ENCODE measurements around the gene LOXL1.

The LOXL1 gene

DNA sequence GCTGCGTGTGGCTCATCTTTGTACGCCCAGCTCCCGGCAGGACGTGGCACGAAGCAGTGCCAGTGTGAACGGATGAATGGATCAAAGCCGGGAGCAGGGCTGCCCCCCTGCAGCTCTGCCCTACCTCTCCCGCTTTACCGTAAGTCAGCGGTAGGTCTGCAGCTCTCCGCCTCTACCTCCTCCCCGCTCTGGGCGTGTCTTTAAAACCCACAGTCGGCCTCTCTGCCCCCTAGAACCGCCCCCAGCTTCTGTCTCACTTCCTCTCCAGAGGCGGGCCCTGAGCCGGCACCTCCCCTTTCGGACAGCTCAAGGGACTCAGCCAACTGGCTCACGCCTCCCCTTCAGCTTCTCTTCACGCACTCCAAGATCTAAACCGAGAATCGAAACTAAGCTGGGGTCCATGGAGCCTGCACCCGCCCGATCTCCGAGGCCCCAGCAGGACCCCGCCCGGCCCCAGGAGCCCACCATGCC lies 68.2 kb downstream of the LOXL1 start, which contains the start of gene PML:
TSS of gene PML (plus strand) at position 304 of the 471 bp plus-strand sequence. CDS start at position 401, 97 bp downstream.
- Mint-ChIP-seq H3K27ac (peak within 1 kb of the TSS; percentile 13), H3K36me3 (peaks cover 3% of the 10 kb centered on the region)
- peak; percentile 81 for ATAC-seq (ENCODE audit: low read depth)

GRCh38 chr15:73994912-73995622 lies 68.8 kb downstream of the LOXL1 start:
- peak overlapping the region; percentile 86 for H3K4me3 Mint-ChIP-seq
- H3K27ac Mint-ChIP-seq, result peak overlapping the region; percentile 13
- H3K9me3 Mint-ChIP-seq, result no peaks in the 10 kb centered on the region
- H3K27me3 Mint-ChIP-seq, result no peaks in the 10 kb centered on the region
- H3K4me1 Mint-ChIP-seq, result peaks cover 42% of the 10 kb centered on the region
- DNase-seq (ENCODE audit: low spot score in 2 of 2) (no peak), ATAC-seq (ENCODE audit: low read depth) (no peak)
- peaks cover 3% of the 10 kb centered on the region for H3K36me3 Mint-ChIP-seq

More for the DNA sequence above, 68.2 kb downstream of the LOXL1 start, which contains the start of gene PML:
- Mint-ChIP-seq H3K9me3 (no peaks in the 10 kb centered on the region), H3K4me1 (peaks cover 42% of the 10 kb centered on the region), H3K27me3 (no peaks in the 10 kb centered on the region), H3K4me3 (peak within 1 kb of the TSS; percentile 86)
- DNase-seq (ENCODE audit: low spot score in 2 of 2), result peak; percentile 86 to 90

- H3K4me3 Mint-ChIP-seq, result peak overlapping the region; percentile 86
- ATAC-seq (ENCODE audit: low read depth) (no peak), DNase-seq (ENCODE audit: low spot score in 2 of 2) (no peak)
- H3K27ac Mint-ChIP-seq, result peak overlapping the region; percentile 13
- peaks cover 45% of the 10 kb centered on the region for H3K4me1 Mint-ChIP-seq
- H3K27me3 Mint-ChIP-seq, result no peaks in the 10 kb centered on the region
- H3K9me3 Mint-ChIP-seq, result no peaks in the 10 kb centered on the region
- H3K36me3 Mint-ChIP-seq, result peaks cover 7% of the 10 kb centered on the region
Measured at GRCh38 chr15:73996267-73996666, 70.0 kb downstream of the LOXL1 start.

GRCh38 chr15:73996939-73997338 lies 70.7 kb downstream of the LOXL1 start:
- no peak for DNase-seq (ENCODE audit: low spot score in 2 of 2)
- Mint-ChIP-seq H3K9me3 (no peaks in the 10 kb centered on the region), H3K36me3 (peaks cover 8% of the 10 kb centered on the region)

GRCh38 chr15:73997986-73998385 lies 71.7 kb downstream of the LOXL1 start:
- Mint-ChIP-seq H3K9me3 (no peaks in the 10 kb centered on the region), H3K4me1 (peaks cover 46% of the 10 kb centered on the region), H3K27me3 (no peaks in the 10 kb centered on the region), H3K36me3 (peaks cover 10% of the 10 kb centered on the region), H3K4me3 (peak overlapping the region; percentile 17), H3K27ac (peak overlapping the region; percentile 64)
- no peak for ATAC-seq (ENCODE audit: low read depth)
- DNase-seq (ENCODE audit: low spot score in 2 of 2), result no peak

More at GRCh38 chr15:73996939-73997338, 70.7 kb downstream of the LOXL1 start:
- Mint-ChIP-seq H3K4me1 (peaks cover 47% of the 10 kb centered on the region), H3K4me3 (peak overlapping the region; percentile 86), H3K27me3 (no peaks in the 10 kb centered on the region), H3K27ac (peak overlapping the region; percentile 13)
- ATAC-seq (ENCODE audit: low read depth), result no peak

Data from memory B cell (primary cell).